Measurements from ENCODE around the gene GJA3.

GJA3 gene

DNA sequence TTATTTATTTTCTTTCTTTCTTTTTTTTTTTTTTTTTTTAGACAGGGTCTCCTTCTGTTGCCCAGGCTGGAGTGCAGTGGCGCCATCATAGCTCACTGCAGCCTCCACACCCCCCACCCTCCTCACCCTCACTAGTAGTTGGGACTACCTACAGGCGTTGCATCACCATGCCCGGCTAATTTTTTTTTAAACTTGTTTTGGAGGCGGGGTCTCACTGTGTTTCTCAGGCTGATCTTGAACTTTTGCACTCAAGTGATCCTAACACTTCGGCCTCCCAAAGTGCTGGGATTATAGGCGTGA is 33.6 kb downstream of the GJA3 start:
- Histone ChIP-seq H3K4me2 (peak overlapping the region; percentile 77), H3K9ac (peak overlapping the region; percentile 81; the same call in 1 of the 2 replicates), H4K20me1 (ENCODE audit: insufficient read depth) (no peaks in the 10 kb centered on the region), H2AFZ (ENCODE audit: low read depth) (peak overlapping the region; percentile 83), H3K36me3 (ENCODE audit: insufficient read depth) (no peaks in the 10 kb centered on the region), H3K27ac (peak overlapping the region; percentile 80), H3K27me3 (ENCODE audit: insufficient read depth, low read depth) (no peaks in the 10 kb centered on the region), H3K4me1 (ENCODE audit: low read depth, poor library complexity, severe bottlenecking) (peaks cover 28% of the 10 kb centered on the region), H3K4me3 (IDR thresholded peaks at IDR 0.05; ENCODE audit: insufficient read depth, low read depth, low read length) (no peak overlapping the region), H3K79me2 (ENCODE audit: insufficient read depth, low read depth) (no peaks in the 10 kb centered on the region)
- TF ChIP-seq, protein P1, sequence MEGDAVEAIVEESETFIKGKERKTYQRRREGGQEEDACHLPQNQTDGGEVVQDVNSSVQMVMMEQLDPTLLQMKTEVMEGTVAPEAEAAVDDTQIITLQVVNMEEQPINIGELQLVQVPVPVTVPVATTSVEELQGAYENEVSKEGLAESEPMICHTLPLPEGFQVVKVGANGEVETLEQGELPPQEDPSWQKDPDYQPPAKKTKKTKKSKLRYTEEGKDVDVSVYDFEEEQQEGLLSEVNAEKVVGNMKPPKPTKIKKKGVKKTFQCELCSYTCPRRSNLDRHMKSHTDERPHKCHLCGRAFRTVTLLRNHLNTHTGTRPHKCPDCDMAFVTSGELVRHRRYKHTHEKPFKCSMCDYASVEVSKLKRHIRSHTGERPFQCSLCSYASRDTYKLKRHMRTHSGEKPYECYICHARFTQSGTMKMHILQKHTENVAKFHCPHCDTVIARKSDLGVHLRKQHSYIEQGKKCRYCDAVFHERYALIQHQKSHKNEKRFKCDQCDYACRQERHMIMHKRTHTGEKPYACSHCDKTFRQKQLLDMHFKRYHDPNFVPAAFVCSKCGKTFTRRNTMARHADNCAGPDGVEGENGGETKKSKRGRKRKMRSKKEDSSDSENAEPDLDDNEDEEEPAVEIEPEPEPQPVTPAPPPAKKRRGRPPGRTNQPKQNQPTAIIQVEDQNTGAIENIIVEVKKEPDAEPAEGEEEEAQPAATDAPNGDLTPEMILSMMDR (conservative IDR thresholded peaks at IDR 0.05; ENCODE audit: low read depth, low read length), result no peak

DNA sequence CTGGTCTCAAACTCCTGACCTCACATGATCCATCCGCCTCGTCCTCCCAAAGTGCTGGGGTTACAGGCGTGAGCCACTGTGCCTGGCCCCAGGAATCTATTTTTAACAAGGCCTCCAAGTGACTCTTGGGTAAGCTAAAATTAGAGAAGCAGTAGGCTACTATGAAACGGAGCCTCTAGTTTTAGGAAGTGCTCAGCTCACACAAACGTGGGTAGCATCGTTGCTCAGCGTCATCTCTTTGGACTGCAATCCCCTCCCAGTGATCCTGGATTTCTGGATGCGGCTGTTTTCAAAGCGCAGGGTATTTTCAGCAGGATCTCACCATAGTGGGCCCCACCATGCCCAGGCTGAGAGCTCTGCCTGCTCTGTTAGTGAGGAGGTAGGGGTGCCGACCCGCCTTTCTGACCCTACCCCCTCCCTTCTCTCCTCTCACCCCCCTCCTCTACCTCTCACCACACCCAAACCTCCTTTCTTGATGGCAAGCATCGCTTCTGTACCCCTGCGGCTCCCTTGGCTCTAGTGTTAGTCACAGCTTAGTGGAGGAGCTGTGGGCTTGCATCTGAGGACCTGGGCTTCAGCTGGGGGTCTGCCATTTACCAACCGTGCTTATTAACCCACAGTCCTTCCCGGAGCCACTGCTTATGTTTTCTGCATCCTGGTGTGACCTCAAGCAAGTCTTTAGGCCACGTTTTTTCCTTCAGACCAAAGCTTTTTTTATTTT is 34.2 kb downstream of the GJA3 start:
- Histone ChIP-seq H3K27me3 (ENCODE audit: insufficient read depth, low read depth) (no peaks in the 10 kb centered on the region), H3K27ac (peak overlapping the region; percentile 80)

DNA sequence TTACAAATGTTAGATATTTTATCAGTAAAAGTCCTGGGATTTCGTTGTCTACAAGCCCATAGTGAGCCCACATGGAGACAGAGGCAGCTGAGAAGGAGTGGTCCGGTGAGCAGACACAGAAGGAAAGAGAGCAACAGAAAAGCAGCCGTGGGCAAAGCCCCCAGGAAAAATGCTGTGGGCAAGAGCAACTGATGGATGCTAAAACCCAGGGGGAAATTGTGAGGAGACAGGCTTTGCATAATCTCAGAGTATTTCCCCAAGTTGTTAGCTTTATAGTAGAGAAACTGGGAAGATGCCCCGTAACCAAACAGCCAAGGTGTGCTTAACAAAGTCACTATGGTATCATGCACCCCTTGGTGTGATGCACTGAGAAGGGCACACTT is 35.1 kb downstream of the GJA3 start:
- Histone ChIP-seq H3K27me3 (ENCODE audit: insufficient read depth, low read depth) (no peaks in the 10 kb centered on the region), H3K79me2 (ENCODE audit: insufficient read depth, low read depth) (no peaks in the 10 kb centered on the region), H3K4me1 (ENCODE audit: low read depth, poor library complexity, severe bottlenecking) (peaks cover 28% of the 10 kb centered on the region), H3K36me3 (ENCODE audit: insufficient read depth) (no peaks in the 10 kb centered on the region), H3K4me3 (IDR thresholded peaks at IDR 0.05; ENCODE audit: insufficient read depth, low read depth, low read length) (no peak overlapping the region), H4K20me1 (ENCODE audit: insufficient read depth) (no peaks in the 10 kb centered on the region), H3K9ac (no peak overlapping the region), H3K4me2 (no peak overlapping the region), H3K27ac (peak overlapping the region; percentile 80; the same call in 1 of the 2 replicates), H2AFZ (ENCODE audit: low read depth) (peak overlapping the region; percentile 83; the same call in 1 of the 2 replicates)
- TF ChIP-seq, protein P1 (conservative IDR thresholded peaks at IDR 0.05; ENCODE audit: low read depth, low read length), result no peak

More for the DNA sequence above, 34.2 kb downstream of the GJA3 start:
- peak overlapping the region; percentile 32; the same call in 1 of the 2 replicates for H3K9ac ChIP-seq
- no peaks in the 10 kb centered on the region for H3K79me2 ChIP-seq (ENCODE audit: insufficient read depth, low read depth)
- H4K20me1 ChIP-seq (ENCODE audit: insufficient read depth), result no peaks in the 10 kb centered on the region
- H3K4me3 ChIP-seq (IDR thresholded peaks at IDR 0.05; ENCODE audit: insufficient read depth, low read depth, low read length), result no peak overlapping the region
- H3K4me1 ChIP-seq (ENCODE audit: low read depth, poor library complexity, severe bottlenecking), result peaks cover 28% of the 10 kb centered on the region
- TF ChIP-seq, protein P1 (conservative IDR thresholded peaks at IDR 0.05; ENCODE audit: low read depth, low read length), result no peak
- H2AFZ ChIP-seq (ENCODE audit: low read depth), result peak overlapping the region; percentile 83
- H3K36me3 ChIP-seq (ENCODE audit: insufficient read depth), result no peaks in the 10 kb centered on the region
- peak overlapping the region; percentile 77 for H3K4me2 ChIP-seq

DNA sequence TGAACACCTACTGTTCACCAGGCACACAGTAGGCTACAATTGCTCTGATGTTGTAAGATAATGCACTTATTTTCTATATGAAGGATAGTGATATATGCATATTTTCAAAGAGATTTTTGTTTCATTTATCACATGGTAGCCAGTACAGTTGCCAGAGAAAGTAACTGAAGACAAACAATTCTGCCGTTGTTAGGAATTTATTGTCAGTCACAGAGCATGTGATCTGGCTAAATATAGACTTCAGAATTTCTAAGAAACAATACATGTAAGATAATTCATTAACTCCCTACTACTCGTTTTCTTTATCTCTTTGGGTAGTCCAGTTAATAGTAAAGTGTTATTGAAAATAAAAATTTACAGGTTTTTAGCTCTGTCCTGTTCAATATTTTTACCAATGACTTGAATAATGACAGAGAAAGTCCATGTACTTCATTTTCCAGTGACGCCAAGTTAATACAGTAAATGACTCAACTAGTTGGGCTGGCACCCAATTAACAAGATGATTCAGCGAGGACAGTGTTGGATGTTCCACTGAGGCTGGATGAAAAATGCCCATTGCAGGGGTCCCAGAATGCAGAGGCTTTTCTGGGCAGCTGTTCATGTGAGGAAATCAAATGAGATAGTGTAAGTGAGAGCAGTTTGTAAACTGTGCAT is 35.6 kb downstream of the GJA3 start:
- Histone ChIP-seq H3K4me2 (no peak overlapping the region), H3K79me2 (ENCODE audit: insufficient read depth, low read depth) (no peaks in the 10 kb centered on the region), H3K27me3 (ENCODE audit: insufficient read depth, low read depth) (no peaks in the 10 kb centered on the region), H4K20me1 (ENCODE audit: insufficient read depth) (no peaks in the 10 kb centered on the region), H3K4me3 (IDR thresholded peaks at IDR 0.05; ENCODE audit: insufficient read depth, low read depth, low read length) (no peak overlapping the region), H3K27ac (no peak overlapping the region), H3K9ac (no peak overlapping the region), H3K36me3 (ENCODE audit: insufficient read depth) (no peaks in the 10 kb centered on the region), H2AFZ (ENCODE audit: low read depth) (no peak overlapping the region), H3K4me1 (ENCODE audit: low read depth, poor library complexity, severe bottlenecking) (peaks cover 28% of the 10 kb centered on the region)
- TF ChIP-seq, protein P1 (conservative IDR thresholded peaks at IDR 0.05; ENCODE audit: low read depth, low read length), result no peak
